HG03342 (cell line): ENCODE results near the gene NCAPD2.
"Not testable (repeated sequence)": the region's sequence is repeated elsewhere in the genome, so short reads cannot be mapped to it uniquely, and the experiment has no call there.

ENCODE experiments used
- ATAC-seq: cut with Tn5 transposase; IDR thresholded peaks from one replicate; pipeline ENCODE4 v1.9.1; 2021; ENCODE audit warnings: mild to moderate bottlenecking, moderate library complexity; ENCODE audit not compliant: unreplicated experiment

NCAPD2 gene

GRCh38 chr12:6462234-6462995 is 31.5 kb upstream of the NCAPD2 start:
- no peak for ATAC-seq

GRCh38 chr12:6463216-6463615 is 30.7 kb upstream of the NCAPD2 start:
- ATAC-seq = no peak

GRCh38 chr12:6463858-6464257 is 30.0 kb upstream of the NCAPD2 start:
- no peak for ATAC-seq

GRCh38 chr12:6464531-6464930 is 29.4 kb upstream of the NCAPD2 start:
- ATAC-seq = no peak

- no peak for ATAC-seq
Measured at GRCh38 chr12:6465467-6466183, 28.3 kb upstream of the NCAPD2 start.

GRCh38 chr12:6466184-6466573 is 27.7 kb upstream of the NCAPD2 start:
- no peak for ATAC-seq

GRCh38 chr12:6466751-6467150 is 27.2 kb upstream of the NCAPD2 start:
- not testable (repeated sequence) for ATAC-seq

- not testable (repeated sequence) for ATAC-seq
Measured at GRCh38 chr12:6467571-6468282, 26.2 kb upstream of the NCAPD2 start.

- ATAC-seq = no peak
Measured at GRCh38 chr12:6468283-6468575, 25.7 kb upstream of the NCAPD2 start.

GRCh38 chr12:6469092-6469491 is 24.8 kb upstream of the NCAPD2 start:
- no peak for ATAC-seq

GRCh38 chr12:6469609-6470374 is 24.1 kb upstream of the NCAPD2 start:
- ATAC-seq = no peak

GRCh38 chr12:6470375-6471163 is 23.3 kb upstream of the NCAPD2 start, which contains the start of gene VAMP1:
Gene VAMP1, minus strand, starts transcription at chr12:6470677. Its CDS starts 146 bp downstream, at chr12:6470531.
- peak; percentile 88 for ATAC-seq

- ATAC-seq = no peak
Measured at GRCh38 chr12:6471989-6472360, 21.9 kb upstream of the NCAPD2 start.

GRCh38 chr12:6472491-6472890 is 21.4 kb upstream of the NCAPD2 start:
- no peak for ATAC-seq

GRCh38 chr12:6475233-6475975 is 18.5 kb upstream of the NCAPD2 start:
- ATAC-seq = not testable (repeated sequence)

GRCh38 chr12:6476489-6476888 is 17.4 kb upstream of the NCAPD2 start:
- no peak for ATAC-seq

- not testable (repeated sequence) for ATAC-seq
Measured at GRCh38 chr12:6477601-6478377, 16.1 kb upstream of the NCAPD2 start.

- no peak for ATAC-seq
Measured at GRCh38 chr12:6478416-6478815, 15.5 kb upstream of the NCAPD2 start.

- no peak for ATAC-seq
Measured at GRCh38 chr12:6488240-6488639, 5.7 kb upstream of the NCAPD2 start.
